Activated T-cell treated with anti-CD3 and anti-CD28 coated beads, Interleukin-2, amount 50 U/mL, for 24 hours (primary cell): ENCODE results near the gene ZNF800.
"Not testable (repeated sequence)": the region's sequence is repeated elsewhere in the genome, so short reads cannot be mapped to it uniquely, and the experiment has no call there.

Source experiments
- DNase-seq: peaks from one replicate; pipeline ENCODE4 v3.0.0-alpha.2; 2020
- H3K27ac Mint-ChIP-seq: 2 replicates; pipeline ENCODE4 v1.8.0; 2020; ENCODE audit warnings: mild to moderate bottlenecking, mixed read lengths
- H3K27me3 Mint-ChIP-seq: 2 replicates; pipeline ENCODE4 v1.8.0; 2020; ENCODE audit warnings: mixed read lengths
- H3K36me3 Mint-ChIP-seq: 2 replicates; pipeline ENCODE4 v1.8.0; 2020; ENCODE audit warnings: low read depth, mixed read lengths
- H3K4me1 Mint-ChIP-seq: 2 replicates; pipeline ENCODE4 v1.8.0; 2020; ENCODE audit warnings: low read depth, mixed read lengths
- H3K4me3 Mint-ChIP-seq: 2 replicates; pipeline ENCODE4 v1.8.0; 2020; ENCODE audit warnings: mild to moderate bottlenecking, moderate library complexity, mixed read lengths
- H3K9me3 Mint-ChIP-seq: 2 replicates; pipeline ENCODE4 v1.8.0; 2020; ENCODE audit warnings: mixed read lengths

ZNF800 gene, protein sequence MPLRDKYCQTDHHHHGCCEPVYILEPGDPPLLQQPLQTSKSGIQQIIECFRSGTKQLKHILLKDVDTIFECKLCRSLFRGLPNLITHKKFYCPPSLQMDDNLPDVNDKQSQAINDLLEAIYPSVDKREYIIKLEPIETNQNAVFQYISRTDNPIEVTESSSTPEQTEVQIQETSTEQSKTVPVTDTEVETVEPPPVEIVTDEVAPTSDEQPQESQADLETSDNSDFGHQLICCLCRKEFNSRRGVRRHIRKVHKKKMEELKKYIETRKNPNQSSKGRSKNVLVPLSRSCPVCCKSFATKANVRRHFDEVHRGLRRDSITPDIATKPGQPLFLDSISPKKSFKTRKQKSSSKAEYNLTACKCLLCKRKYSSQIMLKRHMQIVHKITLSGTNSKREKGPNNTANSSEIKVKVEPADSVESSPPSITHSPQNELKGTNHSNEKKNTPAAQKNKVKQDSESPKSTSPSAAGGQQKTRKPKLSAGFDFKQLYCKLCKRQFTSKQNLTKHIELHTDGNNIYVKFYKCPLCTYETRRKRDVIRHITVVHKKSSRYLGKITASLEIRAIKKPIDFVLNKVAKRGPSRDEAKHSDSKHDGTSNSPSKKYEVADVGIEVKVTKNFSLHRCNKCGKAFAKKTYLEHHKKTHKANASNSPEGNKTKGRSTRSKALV

DNA sequence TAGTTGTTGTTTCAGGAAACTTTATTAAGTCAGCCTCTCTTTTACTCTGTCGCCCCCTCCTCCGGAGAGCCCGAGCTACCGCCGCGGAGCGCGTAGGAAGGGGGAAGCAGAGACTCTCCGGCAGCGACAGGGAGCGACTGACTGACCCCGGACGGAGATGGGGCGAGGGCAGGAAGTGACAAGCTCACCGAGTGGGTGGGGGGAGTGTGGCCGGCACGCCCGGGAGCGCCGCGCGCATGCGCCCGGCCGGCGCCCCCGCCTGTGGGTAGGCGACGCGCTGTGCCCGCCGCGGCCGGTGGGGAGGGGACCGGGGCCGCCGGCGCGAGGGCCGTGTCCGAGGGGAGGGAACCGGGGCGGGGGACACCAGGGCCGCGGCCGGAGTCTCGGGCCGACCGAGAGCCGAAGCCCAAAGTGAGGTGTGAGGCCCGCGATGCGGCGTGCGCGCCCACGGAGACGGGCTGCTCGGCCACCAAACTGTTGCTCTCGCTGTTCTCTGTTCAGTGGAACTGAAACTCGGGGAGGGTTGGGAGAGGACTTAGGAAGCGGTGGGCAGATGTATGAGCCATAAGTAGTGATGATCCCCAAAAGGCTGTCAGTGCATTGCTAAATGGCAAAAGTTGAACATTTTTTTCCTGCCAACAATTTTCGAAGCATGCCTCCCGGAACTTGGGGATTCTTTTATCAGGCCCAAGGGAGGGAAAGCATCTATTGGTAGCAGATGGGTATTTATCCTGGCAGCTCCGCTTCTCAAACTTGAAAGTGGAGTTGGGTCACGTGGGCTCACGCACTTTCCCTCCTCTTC, at the start of gene ZNF800:
Gene ZNF800 (minus strand): TSS at position 143 of the 802 bp plus-strand sequence. CDS start 1,151 bp downstream, outside the sequence.
- H3K36me3 Mint-ChIP-seq: peaks cover 41% of the 10 kb centered on the region
- peak within 1 kb of the TSS; percentile 97 for H3K27ac Mint-ChIP-seq
- DNase-seq: peak; percentile 91
- peak within 1 kb of the TSS; percentile 97 for H3K4me3 Mint-ChIP-seq
- H3K4me1 Mint-ChIP-seq: peaks cover 68% of the 10 kb centered on the region
- peaks cover 12% of the 10 kb centered on the region for H3K9me3 Mint-ChIP-seq
- H3K27me3 Mint-ChIP-seq: no peaks in the 10 kb centered on the region

DNA sequence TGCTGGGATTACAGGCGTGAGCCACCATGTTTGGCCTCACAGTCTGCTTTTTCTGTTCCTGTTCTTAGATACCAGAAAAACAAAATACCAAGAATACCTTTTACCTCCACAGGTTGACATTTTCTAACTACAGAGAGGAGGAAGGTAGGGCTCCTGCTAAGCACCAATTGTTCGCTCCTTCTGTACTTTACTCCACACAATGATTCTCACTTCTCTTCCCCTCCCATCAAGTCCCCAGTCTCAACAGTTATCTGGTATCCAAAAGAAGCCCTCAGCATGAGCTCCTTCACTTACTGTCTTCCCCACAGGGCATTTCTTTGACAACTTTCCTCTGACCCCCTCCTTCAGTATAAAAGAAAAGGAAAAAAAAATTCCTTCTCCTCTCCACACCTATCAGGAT, 47.7 kb upstream of the ZNF800 start:
- no peak for DNase-seq
- Mint-ChIP-seq H3K27me3 (no peaks in the 10 kb centered on the region), H3K36me3 (no peaks in the 10 kb centered on the region), H3K4me1 (no peaks in the 10 kb centered on the region), H3K4me3 (no peak overlapping the region), H3K9me3 (no peaks in the 10 kb centered on the region), H3K27ac (no peak overlapping the region)

DNA sequence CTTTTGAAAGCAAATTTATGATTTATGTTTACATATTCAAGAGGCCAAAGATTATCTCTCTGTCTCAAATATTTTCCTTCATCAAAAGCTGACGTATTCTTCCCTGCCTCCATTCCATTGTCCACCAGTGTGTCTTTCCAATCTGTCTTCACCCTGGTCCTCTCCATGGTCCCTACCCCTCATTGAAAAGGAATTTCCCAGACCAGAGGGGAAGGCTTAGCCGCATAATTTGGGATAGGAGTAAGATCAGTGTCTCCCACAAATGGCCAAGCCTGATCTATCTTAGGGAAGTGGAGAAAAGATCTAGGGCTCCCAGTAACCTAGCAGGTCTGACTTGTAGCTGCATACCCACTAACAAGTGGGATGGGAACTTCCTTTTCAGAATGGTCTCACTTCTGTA, 46.3 kb upstream of the ZNF800 start:
- no peaks in the 10 kb centered on the region for H3K9me3 Mint-ChIP-seq
- no peaks in the 10 kb centered on the region for H3K4me1 Mint-ChIP-seq
- no peak overlapping the region for H3K4me3 Mint-ChIP-seq
- H3K27me3 Mint-ChIP-seq: no peaks in the 10 kb centered on the region
- H3K27ac Mint-ChIP-seq: no peak overlapping the region
- H3K36me3 Mint-ChIP-seq: no peaks in the 10 kb centered on the region
- DNase-seq: no peak

DNA sequence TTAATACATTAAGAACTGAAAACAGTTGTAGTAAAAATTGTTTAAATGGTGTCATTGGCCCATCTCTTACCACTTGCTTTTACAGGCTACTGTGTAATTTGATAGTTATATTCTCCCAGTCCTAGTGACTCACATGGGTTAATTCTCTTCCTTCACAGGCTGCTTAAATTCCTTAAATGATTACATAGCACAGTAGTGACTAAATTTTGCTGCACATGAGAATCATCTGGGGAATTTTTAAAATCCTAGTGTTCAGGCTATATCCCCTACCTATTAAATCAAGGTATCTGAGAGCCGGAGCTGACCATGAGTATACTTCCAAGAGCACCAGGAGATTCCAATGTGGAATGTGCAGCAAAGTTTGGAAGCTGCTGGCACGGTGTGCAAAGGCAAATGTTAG, 45.3 kb upstream of the ZNF800 start:
- H3K4me1 Mint-ChIP-seq: no peaks in the 10 kb centered on the region
- no peak for DNase-seq

DNA sequence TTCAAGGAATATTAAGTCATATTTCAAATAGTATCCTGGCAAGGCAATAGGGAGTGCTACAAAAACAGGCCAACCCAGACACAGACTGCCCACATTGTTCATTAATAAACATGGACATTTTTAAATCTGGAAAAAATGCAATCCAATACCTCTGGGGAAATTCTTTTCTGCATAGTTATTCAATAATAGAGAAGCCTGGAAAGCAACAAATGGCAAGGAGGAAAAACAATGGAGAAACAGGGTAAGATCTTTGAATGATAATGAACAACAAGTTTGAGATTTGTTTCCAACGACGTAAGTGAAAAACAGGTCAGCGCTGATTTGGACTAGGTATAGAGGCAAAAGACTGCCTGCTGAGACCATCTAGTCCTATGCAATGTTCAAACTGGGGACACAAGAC, 44.7 kb upstream of the ZNF800 start:
- Mint-ChIP-seq H3K27ac (no peak overlapping the region), H3K4me1 (no peaks in the 10 kb centered on the region), H3K9me3 (no peaks in the 10 kb centered on the region), H3K36me3 (no peaks in the 10 kb centered on the region), H3K4me3 (no peak overlapping the region), H3K27me3 (no peaks in the 10 kb centered on the region)
- DNase-seq: no peak

More for the DNA sequence above, 45.3 kb upstream of the ZNF800 start:
- Mint-ChIP-seq H3K27ac (no peak overlapping the region), H3K27me3 (no peaks in the 10 kb centered on the region), H3K36me3 (no peaks in the 10 kb centered on the region), H3K9me3 (no peaks in the 10 kb centered on the region), H3K4me3 (no peak overlapping the region)

DNA sequence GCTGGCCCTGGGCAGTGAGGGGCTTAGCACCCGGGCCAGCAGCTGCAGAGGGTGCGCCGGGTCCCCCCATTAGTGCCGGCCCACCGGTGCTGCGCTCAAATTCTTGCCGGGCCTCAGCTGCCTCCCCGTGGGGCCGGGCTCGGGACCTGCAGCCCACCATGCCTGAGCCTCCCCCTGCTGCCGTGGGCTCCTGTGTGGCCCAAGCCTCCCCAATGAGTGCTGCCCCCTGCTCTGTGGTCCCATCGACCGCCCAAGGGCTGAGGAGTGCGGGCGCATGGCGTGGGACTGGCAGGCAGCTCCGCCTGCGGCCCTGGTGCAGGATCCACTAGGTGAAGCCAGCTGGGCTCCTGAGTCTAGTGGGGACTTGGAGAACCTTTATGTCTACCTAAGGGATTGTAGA, 36.8 kb upstream of the ZNF800 start:
- H3K4me3 Mint-ChIP-seq, H3K27ac Mint-ChIP-seq, H3K36me3 Mint-ChIP-seq, H3K9me3 Mint-ChIP-seq, DNase-seq, H3K27me3 Mint-ChIP-seq: not testable (repeated sequence)
- H3K4me1 Mint-ChIP-seq: peaks cover 14% of the 10 kb centered on the region

DNA sequence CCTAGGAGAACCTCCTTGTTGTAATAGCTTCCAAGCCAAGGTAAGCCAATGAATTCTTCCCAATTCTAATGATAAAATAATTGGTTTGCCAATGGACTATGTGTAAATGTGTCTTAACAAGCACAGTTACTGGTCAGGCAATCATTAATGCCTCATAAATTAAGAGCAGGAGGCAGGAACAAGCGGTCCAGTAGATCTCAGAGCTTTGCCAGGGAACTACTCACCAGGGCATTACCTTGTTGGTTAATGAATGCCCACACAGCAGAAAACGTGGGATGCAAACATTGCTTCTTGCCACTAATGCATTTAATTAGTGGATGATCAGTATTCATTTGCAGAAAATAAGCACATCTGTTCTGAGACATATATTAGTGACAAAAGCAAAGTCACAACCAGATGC, 26.7 kb upstream of the ZNF800 start:
- Mint-ChIP-seq H3K4me1 (peaks cover 32% of the 10 kb centered on the region), H3K36me3 (no peaks in the 10 kb centered on the region), H3K27ac (no peak overlapping the region), H3K9me3 (peaks cover 5% of the 10 kb centered on the region), H3K4me3 (no peak overlapping the region), H3K27me3 (no peaks in the 10 kb centered on the region)
- DNase-seq: no peak

DNA sequence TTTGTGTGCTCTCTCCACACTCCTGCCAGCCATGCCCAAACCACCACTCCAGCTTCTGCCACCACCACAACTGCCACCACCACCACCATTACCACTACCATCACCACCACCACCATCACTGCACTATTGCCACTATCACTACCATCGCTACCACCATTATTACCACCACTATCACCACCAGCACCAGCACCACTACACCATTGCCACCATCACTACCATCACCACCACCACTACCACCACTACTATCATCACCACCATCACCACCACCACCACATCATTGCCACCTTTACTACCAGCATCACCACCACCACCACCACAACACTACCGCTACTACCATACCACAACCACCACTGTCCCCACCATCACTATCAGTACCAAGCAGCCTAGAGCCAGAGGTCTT, 26.0 kb upstream of the ZNF800 start:
- H3K36me3 Mint-ChIP-seq: no peaks in the 10 kb centered on the region
- no peak overlapping the region for H3K27ac Mint-ChIP-seq
- peaks cover 39% of the 10 kb centered on the region for H3K4me1 Mint-ChIP-seq
- no peaks in the 10 kb centered on the region for H3K27me3 Mint-ChIP-seq
- H3K4me3 Mint-ChIP-seq: no peak overlapping the region
- DNase-seq: no peak
- peaks cover 5% of the 10 kb centered on the region for H3K9me3 Mint-ChIP-seq

DNA sequence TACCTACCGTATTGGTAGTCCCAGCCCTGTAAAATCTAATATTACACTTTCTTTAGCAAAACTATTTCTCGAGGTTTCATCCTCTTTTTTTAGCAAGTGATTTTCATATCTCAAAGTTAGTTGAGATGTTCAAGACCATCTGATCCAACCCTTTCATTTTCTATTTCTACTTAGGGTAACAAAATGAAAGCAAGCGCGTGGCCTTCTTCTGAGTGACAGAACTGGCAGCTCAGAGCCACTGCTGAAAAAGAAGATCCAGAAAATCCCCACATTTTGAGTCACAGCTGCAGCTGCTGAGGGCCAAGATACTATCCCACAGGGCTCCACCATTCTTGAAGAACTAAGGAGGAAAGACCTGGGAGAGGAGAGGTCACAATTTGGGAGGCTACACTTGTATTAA, 24.8 kb upstream of the ZNF800 start:
- Mint-ChIP-seq H3K36me3 (no peaks in the 10 kb centered on the region), H3K4me1 (peaks cover 48% of the 10 kb centered on the region), H3K27ac (no peak overlapping the region), H3K27me3 (no peaks in the 10 kb centered on the region), H3K9me3 (peaks cover 5% of the 10 kb centered on the region), H3K4me3 (no peak overlapping the region)
- no peak for DNase-seq

DNA sequence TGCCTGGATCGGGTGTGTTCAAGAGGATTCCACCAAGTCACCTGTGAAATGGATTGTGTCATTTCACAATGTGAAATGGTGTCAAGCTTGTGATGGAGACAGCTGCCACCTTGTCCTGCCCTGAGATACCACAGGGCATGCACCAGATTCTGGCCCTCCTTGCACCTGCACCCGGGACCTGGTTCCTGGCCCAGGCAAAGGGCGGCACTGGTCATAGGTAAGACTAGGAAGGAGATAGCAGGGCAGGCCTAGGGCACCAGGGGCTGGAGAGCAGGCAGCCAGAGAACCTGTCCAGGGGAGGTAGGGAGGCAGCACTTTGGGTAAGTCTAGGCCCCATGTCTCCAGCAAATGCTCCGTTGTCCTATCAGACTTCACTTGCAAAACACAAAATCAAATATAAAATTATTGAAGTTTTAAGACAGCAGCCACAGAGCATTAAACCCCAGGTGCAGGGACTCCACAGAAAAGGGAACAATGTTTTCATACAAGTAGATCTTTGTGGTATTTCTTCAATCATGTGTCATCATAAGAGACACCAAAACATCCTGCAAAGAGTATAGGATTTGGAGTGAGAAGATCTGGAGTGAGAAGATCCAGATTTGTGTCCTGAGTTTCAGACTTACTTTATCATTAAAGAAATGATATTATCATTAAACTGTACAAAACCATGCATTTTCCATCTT, 22.7 kb upstream of the ZNF800 start:
- H3K27ac Mint-ChIP-seq: no peak overlapping the region
- H3K27me3 Mint-ChIP-seq: no peaks in the 10 kb centered on the region
- no peak overlapping the region for H3K4me3 Mint-ChIP-seq
- H3K9me3 Mint-ChIP-seq: peaks cover 5% of the 10 kb centered on the region
- peaks cover 48% of the 10 kb centered on the region for H3K4me1 Mint-ChIP-seq
- no peak for DNase-seq
- no peaks in the 10 kb centered on the region for H3K36me3 Mint-ChIP-seq

DNA sequence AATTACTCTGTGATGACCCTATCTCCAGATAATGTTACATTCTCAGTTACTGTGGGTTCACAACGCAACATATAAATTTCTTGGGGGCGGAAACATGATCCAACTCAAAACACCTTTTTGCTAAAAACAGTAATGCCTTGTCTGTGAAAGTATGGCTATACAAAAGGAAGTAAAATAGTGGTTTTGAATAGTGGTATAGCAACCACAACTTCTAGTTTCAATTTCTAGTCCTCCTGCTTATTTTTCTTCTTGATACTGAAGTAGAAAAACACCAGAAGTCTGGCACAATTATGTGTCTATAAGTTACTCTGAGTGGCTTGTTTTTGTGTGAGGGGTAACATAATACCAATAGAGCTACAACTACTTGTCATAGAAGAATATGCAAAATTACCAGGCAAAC, 21.5 kb upstream of the ZNF800 start:
- H3K4me1 Mint-ChIP-seq: peaks cover 51% of the 10 kb centered on the region
- H3K27me3 Mint-ChIP-seq: no peaks in the 10 kb centered on the region
- H3K36me3 Mint-ChIP-seq: no peaks in the 10 kb centered on the region
- DNase-seq: no peak
- H3K4me3 Mint-ChIP-seq: no peak overlapping the region
- H3K27ac Mint-ChIP-seq: peak overlapping the region; percentile 65
- H3K9me3 Mint-ChIP-seq: peaks cover 5% of the 10 kb centered on the region

DNA sequence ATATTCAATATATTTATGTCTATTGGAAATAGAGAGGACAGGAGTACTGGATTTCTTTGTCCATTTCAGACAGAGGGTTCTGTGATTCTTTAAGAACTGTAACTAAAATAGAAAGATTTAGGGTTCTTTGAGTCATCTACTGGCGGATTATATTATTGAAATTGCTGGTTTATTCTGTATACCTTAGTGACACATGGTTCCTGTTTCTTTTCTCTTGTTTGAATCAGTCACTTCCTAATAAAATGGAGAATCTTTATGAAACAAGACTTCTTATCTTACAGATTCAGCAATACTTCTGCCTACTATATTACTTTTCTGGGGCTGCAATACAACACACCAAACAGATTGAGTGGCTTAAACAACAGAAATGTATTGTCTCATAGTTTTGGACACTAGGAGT, 20.8 kb upstream of the ZNF800 start:
- no peaks in the 10 kb centered on the region for H3K27me3 Mint-ChIP-seq
- DNase-seq: no peak
- H3K27ac Mint-ChIP-seq: peak overlapping the region; percentile 65
- peaks cover 49% of the 10 kb centered on the region for H3K4me1 Mint-ChIP-seq
- H3K36me3 Mint-ChIP-seq: no peaks in the 10 kb centered on the region
- no peak overlapping the region for H3K4me3 Mint-ChIP-seq
- peaks cover 1% of the 10 kb centered on the region for H3K9me3 Mint-ChIP-seq

DNA sequence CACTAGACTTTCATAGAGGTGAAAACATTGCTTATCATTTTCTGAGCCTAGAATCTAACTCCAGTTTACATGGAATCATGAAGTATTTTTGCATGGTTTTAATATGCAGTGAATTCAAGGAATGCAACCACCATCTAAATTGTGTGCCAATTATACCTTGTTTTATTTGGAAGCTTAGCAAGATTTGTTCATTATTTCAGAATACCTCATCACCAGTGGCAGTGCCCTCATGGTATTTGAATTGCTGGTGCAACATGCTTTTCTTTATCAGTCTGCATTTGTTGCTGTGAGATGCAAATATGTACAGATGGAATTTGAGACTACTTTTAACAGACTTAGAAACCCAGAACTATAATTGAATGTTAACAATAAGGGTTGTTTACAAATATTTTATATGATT, 18.7 kb upstream of the ZNF800 start:
- DNase-seq: no peak
- H3K4me1 Mint-ChIP-seq: peaks cover 37% of the 10 kb centered on the region
- no peaks in the 10 kb centered on the region for H3K27me3 Mint-ChIP-seq
- no peaks in the 10 kb centered on the region for H3K36me3 Mint-ChIP-seq
- H3K27ac Mint-ChIP-seq: no peak overlapping the region
- no peaks in the 10 kb centered on the region for H3K9me3 Mint-ChIP-seq
- no peak overlapping the region for H3K4me3 Mint-ChIP-seq

DNA sequence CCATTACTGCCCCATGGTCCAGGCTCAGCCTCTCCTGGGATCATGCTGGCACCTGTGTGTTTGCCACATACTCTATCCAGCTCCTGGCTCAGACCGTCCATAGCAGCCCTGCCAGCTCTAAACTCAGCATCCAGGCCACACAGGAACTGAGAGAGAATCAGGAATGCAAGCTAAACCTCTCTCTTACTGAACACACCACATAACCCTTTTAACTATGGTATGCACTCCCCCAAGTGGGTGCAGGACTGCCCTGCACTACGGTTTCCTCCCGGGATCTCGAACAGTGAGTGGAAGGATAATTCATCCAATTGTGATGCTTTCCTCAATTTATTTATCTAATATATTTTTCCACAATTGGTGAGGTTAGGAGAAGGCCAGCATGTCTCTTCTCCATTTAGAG, 17.1 kb upstream of the ZNF800 start:
- Mint-ChIP-seq H3K27ac (no peak overlapping the region), H3K27me3 (no peaks in the 10 kb centered on the region), H3K9me3 (no peaks in the 10 kb centered on the region), H3K4me3 (no peak overlapping the region), H3K36me3 (no peaks in the 10 kb centered on the region), H3K4me1 (peaks cover 30% of the 10 kb centered on the region)
- no peak for DNase-seq
